HEK293T (cell line): ENCODE measurements around the gene TFB1M.

Experiments used
- ARNT ChIP-seq: fragments of 450-650 bp; IDR thresholded peaks from 2 replicates; pipeline ENCODE4 v1.6.1; 2017; ENCODE audit warnings: mild to moderate bottlenecking
- BHLHE40 ChIP-seq: fragments of 450-650 bp; IDR thresholded peaks from 2 replicates; pipeline ENCODE4 v1.6.1; 2016; ENCODE audit warnings: mild to moderate bottlenecking, moderate library complexity, borderline replicate concordance
- CTBP1 ChIP-seq: fragments of 450-650 bp; IDR thresholded peaks from 2 replicates; pipeline ENCODE4 v1.6.1; 2016; ENCODE audit warnings: borderline replicate concordance
- ELF4 ChIP-seq: fragments of 450-650 bp; IDR thresholded peaks from 2 replicates; pipeline ENCODE4 v1.6.1; 2017; ENCODE audit warnings: antibody characterized with exemption
- FOXK2 ChIP-seq: fragments of 450-650 bp; IDR thresholded peaks from 2 replicates; pipeline ENCODE4 v1.6.1; 2016; ENCODE audit warnings: mild to moderate bottlenecking
- FOXM1 ChIP-seq: fragments of 450-650 bp; IDR thresholded peaks from 2 replicates; pipeline ENCODE4 v1.6.1; 2017; ENCODE audit warnings: mild to moderate bottlenecking, borderline replicate concordance
- HDGF ChIP-seq: fragments of 450-650 bp; IDR thresholded peaks from 2 replicates; pipeline ENCODE4 v1.6.1; 2017; ENCODE audit warnings: antibody characterized with exemption, borderline replicate concordance
- PKNOX1 ChIP-seq: fragments of 450-650 bp; IDR thresholded peaks from 2 replicates; pipeline ENCODE4 v1.6.1; 2016
- SP1 ChIP-seq: fragments of 450-650 bp; IDR thresholded peaks from 2 replicates; pipeline ENCODE4 v1.6.1; 2017
- SUZ12 ChIP-seq: fragments of 450-650 bp; IDR thresholded peaks from 2 replicates; pipeline ENCODE4 v1.6.1; 2016; ENCODE audit warnings: mild to moderate bottlenecking
- TARDBP ChIP-seq: fragments of 450-650 bp; IDR thresholded peaks from 2 replicates; pipeline ENCODE4 v1.6.1; 2016

GRCh38 chr6:155291291-155291690 lies 23.0 kb downstream of the TFB1M start:
- TF ChIP-seq CTBP1, result no peak
- TF ChIP-seq FOXM1, result no peak
- no peak for TF ChIP-seq HDGF
- no peak for TF ChIP-seq FOXK2
- no peak for TF ChIP-seq SP1
- no peak for TF ChIP-seq TARDBP
- TF ChIP-seq BHLHE40, result no peak
- TF ChIP-seq SUZ12, result no peak
- no peak for TF ChIP-seq PKNOX1
- no peak for TF ChIP-seq ELF4
- TF ChIP-seq ARNT, result no peak
